Esophagus muscularis mucosa (tissue), 4 donors: ENCODE data around the gene PEDS1. TPM values are rescaled to one million over a fixed set of nuclear protein-coding genes. Genes with fewer than 3 reads are reported as not detected.

Experiments
- total RNA-seq, 4 donors: library from RNA; depleted of rRNA; stranded (reverse); fragments of >200 nt; gene quantifications; one replicate each; pipeline versions ENCODE4 v1.1.0 to v1.2.1, GENCODE V29; 2016

Gene PEDS1
- total RNA-seq, 4 donors from 2014 or later: 22.2 to 50.3 (median 30.7) TPM

Other genes starting within 250 kb of the PEDS1 start
- 1 to 10 TPM; 4.0 to 6.7 (median 5.5) TPM for gene SPATA2, start 238.2 kb downstream of the PEDS1 start, total RNA-seq
- gene RNF114, start 217.3 kb downstream of the PEDS1 start, total RNA-seq: 100 to 1,000 TPM in 1 of 4 donors, 10 to 100 TPM in 3; 65.2 to 142 (median 78.1) TPM
- 1 to 10 TPM in 3 of 4 donors, under 1 TPM in 1; 0.83 to 5.3 (median 3.0) TPM for gene SNAI1, start 170.7 kb downstream of the PEDS1 start, total RNA-seq
- gene UBE2V1, start 40.6 kb downstream of the PEDS1 start, total RNA-seq: 100 to 1,000 TPM in 1 of 4 donors, 10 to 100 TPM in 3; 66.8 to 104 (median 78.3) TPM
- gene CEBPB, start 37.1 kb upstream of the PEDS1 start, total RNA-seq: 100 to 1,000 TPM; 105 to 195 (median 144) TPM